SK-N-SH treated with all-trans-retinoic acid at 6 μM for 48 hours (cell line): ENCODE measurements around the gene PRRT3.

ENCODE experiments used
- ATAC-seq: fragments of 200-7000 bp; cut with Tn5 transposase; 3 replicates; pipeline ENCODE4 v1.9.1; 2020; ENCODE audit warnings: mild to moderate bottlenecking, moderate library complexity
- ARNTL ChIP-seq: fragments of 450-650 bp; formaldehyde crosslinking; IDR thresholded peaks from 2 replicates; pipeline ENCODE4 v1.5.0; 2020; ENCODE audit warnings: low read depth, mild to moderate bottlenecking, moderate library complexity, borderline replicate concordance
- BACH2 ChIP-seq: fragments of 250-450 bp; sonication (Bioruptor Pico); IDR thresholded peaks from 2 replicates; pipeline ENCODE4 v1.9.0; 2021; ENCODE audit warnings: mild to moderate bottlenecking, borderline replicate concordance
- CSDC2 ChIP-seq: fragments of 250-450 bp; sonication (Bioruptor Pico); IDR thresholded peaks from 2 replicates; pipeline ENCODE4 v1.5.0; 2020; ENCODE audit warnings: mild to moderate bottlenecking, moderate library complexity
- ISL1 ChIP-seq: fragments of 250-450 bp; sonication (Bioruptor Pico); IDR thresholded peaks from 2 replicates; pipeline ENCODE4 v2.1.2; 2022; ENCODE audit warnings: mild to moderate bottlenecking, moderate library complexity
- OSR1 ChIP-seq: fragments of 250-450 bp; sonication (Bioruptor Pico); IDR thresholded peaks from 2 replicates; pipeline ENCODE4 v1.8.0; 2022; ENCODE audit warnings: moderate library complexity, mild to moderate bottlenecking, inconsistent platforms
- PPARA ChIP-seq: fragments of 250-450 bp; sonication (Bioruptor Pico); IDR thresholded peaks from 2 replicates; pipeline ENCODE4 v1.5.0; 2020; ENCODE audit warnings: mild to moderate bottlenecking, borderline replicate concordance
- RARB ChIP-seq: fragments of 250-450 bp; sonication (Bioruptor Pico); IDR thresholded peaks from 2 replicates; pipeline ENCODE4 v1.8.0; 2021; ENCODE audit warnings: mild to moderate bottlenecking, moderate library complexity
- TCF4 ChIP-seq: fragments of 250-450 bp; sonication (Bioruptor Pico); IDR thresholded peaks from 2 replicates; pipeline ENCODE4 v1.8.0; 2021; ENCODE audit warnings: mild to moderate bottlenecking, moderate library complexity, borderline replicate concordance
- TOX ChIP-seq: fragments of 250-450 bp; sonication (Bioruptor Pico); IDR thresholded peaks from 2 replicates; pipeline ENCODE4 v1.8.0; 2021; ENCODE audit warnings: mild to moderate bottlenecking, moderate library complexity, borderline replicate concordance
- ZC3H10 ChIP-seq: fragments of 250-450 bp; sonication (Bioruptor Pico); IDR thresholded peaks from 2 replicates; pipeline ENCODE4 v1.5.1; 2021; ENCODE audit warnings: mild to moderate bottlenecking, moderate library complexity
- ZFP3 ChIP-seq: fragments of 250-450 bp; sonication (Bioruptor Pico); IDR thresholded peaks from 2 replicates; pipeline ENCODE4 v1.5.0; 2020; ENCODE audit warnings: mild to moderate bottlenecking, moderate library complexity
- ZNF565 ChIP-seq: fragments of 450-650 bp; formaldehyde crosslinking; conservative IDR thresholded peaks from 2 replicates; pipeline ENCODE4 v1.5.0; 2020; ENCODE audit warnings: low read depth, mild to moderate bottlenecking, moderate library complexity
- ZNF70 ChIP-seq: fragments of 450-650 bp; formaldehyde crosslinking; IDR thresholded peaks from 2 replicates; pipeline ENCODE4 v1.5.0; 2020; ENCODE audit warnings: mild to moderate bottlenecking, moderate library complexity
- ZNF8 ChIP-seq: fragments of 450-650 bp; formaldehyde crosslinking; IDR thresholded peaks from 2 replicates; pipeline ENCODE4 v1.5.0; 2020; ENCODE audit warnings: mild to moderate bottlenecking, moderate library complexity
- TF ChIP-seq, protein P1 (sequence below): fragments of 250-450 bp; sonication (Bioruptor Pico); IDR thresholded peaks from 2 replicates; pipeline ENCODE4 v1.8.0; 2020; ENCODE audit warnings: mild to moderate bottlenecking, moderate library complexity, borderline replicate concordance
- TF ChIP-seq, protein P2 (sequence below): fragments of 250-450 bp; sonication (Bioruptor Pico); IDR thresholded peaks from 2 replicates; pipeline ENCODE4 v1.5.1; 2020; ENCODE audit warnings: low read depth, mild to moderate bottlenecking, moderate library complexity
- TF ChIP-seq, protein P3 (sequence below): fragments of 250-450 bp; sonication (Bioruptor Pico); IDR thresholded peaks from 2 replicates; pipeline ENCODE4 v1.5.0; 2020; ENCODE audit warnings: mild to moderate bottlenecking, moderate library complexity
- TF ChIP-seq, protein P4 (sequence below): fragments of 250-450 bp; sonication (Bioruptor Pico); IDR thresholded peaks from 2 replicates; pipeline ENCODE4 v1.8.0; 2021; ENCODE audit warnings: low read depth, mild to moderate bottlenecking, moderate library complexity, borderline replicate concordance

The PRRT3 gene

DNA sequence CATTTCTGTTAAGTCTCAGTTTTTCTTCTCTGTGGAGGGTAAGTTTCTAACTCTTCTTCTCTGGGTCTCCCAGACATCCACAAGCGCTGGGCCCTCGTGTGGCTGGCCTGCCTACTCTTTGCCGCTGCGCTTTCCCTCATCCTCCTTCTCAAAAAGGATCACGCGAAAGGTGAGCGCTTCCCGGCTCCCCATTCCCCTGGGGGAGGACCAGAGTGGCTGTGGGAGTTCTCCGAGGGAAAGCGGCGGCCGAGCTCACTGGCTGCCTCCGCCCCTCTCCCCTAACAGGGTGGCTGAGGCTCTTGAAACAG is 19.7 kb downstream of the PRRT3 start (continued):
- TF ChIP-seq BACH2 (CRISPR knock-in tag) (no peak), ZNF70 (CRISPR knock-in tag) (no peak), CSDC2 (CRISPR knock-in tag) (no peak), ZNF8 (CRISPR knock-in tag) (no peak), ARNTL (CRISPR knock-in tag) (no peak), TCF4 (no peak), ISL1 (CRISPR knock-in tag) (no peak), PPARA (CRISPR knock-in tag) (no peak), RARB (CRISPR knock-in tag) (no peak)
- TF ChIP-seq, protein P1, sequence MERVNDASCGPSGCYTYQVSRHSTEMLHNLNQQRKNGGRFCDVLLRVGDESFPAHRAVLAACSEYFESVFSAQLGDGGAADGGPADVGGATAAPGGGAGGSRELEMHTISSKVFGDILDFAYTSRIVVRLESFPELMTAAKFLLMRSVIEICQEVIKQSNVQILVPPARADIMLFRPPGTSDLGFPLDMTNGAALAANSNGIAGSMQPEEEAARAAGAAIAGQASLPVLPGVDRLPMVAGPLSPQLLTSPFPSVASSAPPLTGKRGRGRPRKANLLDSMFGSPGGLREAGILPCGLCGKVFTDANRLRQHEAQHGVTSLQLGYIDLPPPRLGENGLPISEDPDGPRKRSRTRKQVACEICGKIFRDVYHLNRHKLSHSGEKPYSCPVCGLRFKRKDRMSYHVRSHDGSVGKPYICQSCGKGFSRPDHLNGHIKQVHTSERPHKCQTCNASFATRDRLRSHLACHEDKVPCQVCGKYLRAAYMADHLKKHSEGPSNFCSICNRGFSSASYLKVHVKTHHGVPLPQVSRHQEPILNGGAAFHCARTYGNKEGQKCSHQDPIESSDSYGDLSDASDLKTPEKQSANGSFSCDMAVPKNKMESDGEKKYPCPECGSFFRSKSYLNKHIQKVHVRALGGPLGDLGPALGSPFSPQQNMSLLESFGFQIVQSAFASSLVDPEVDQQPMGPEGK: no peak
- TF ChIP-seq, protein P2, sequence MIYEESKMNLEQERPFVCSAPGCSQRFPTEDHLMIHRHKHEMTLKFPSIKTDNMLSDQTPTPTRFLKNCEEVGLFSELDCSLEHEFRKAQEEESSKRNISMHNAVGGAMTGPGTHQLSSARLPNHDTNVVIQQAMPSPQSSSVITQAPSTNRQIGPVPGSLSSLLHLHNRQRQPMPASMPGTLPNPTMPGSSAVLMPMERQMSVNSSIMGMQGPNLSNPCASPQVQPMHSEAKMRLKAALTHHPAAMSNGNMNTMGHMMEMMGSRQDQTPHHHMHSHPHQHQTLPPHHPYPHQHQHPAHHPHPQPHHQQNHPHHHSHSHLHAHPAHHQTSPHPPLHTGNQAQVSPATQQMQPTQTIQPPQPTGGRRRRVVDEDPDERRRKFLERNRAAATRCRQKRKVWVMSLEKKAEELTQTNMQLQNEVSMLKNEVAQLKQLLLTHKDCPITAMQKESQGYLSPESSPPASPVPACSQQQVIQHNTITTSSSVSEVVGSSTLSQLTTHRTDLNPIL (CRISPR knock-in tag): no peak

DNA sequence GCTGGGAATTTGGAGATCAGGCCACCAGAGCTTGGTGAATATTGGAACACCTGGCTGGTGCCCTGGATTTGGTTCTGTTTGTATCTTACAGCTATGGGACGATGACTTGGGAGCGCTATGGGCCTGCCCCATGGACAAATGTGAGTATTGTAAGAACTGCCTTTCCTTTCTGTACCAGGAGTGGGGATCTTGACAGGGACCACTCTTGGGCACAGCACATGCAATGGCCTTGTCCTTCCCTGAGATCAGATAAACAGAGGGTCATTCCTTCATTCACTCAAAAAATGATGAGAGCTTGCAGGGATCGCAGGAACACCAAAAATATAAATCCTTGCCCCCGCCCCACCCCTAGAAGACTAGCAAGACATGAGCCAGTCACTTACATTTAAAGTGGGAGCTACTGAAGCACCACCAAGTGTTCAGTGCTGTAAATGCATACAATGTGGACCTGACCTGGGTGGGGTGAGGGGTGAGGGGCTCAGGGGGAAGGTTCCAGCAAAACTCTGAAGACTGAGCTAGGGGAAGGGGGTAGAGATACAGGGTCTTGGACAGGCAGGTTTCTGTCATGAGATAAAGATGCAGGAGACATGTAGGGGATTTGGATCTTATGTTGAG is 21.3 kb downstream of the PRRT3 start:
- no peak for TF ChIP-seq TCF4
- no peak for TF ChIP-seq TOX (CRISPR knock-in tag)
- TF ChIP-seq ZC3H10 (CRISPR knock-in tag): no peak
- no peak for TF ChIP-seq ARNTL (CRISPR knock-in tag)
- TF ChIP-seq ISL1 (CRISPR knock-in tag): no peak
- TF ChIP-seq ZNF565 (CRISPR knock-in tag): no peak
- TF ChIP-seq, protein P3, sequence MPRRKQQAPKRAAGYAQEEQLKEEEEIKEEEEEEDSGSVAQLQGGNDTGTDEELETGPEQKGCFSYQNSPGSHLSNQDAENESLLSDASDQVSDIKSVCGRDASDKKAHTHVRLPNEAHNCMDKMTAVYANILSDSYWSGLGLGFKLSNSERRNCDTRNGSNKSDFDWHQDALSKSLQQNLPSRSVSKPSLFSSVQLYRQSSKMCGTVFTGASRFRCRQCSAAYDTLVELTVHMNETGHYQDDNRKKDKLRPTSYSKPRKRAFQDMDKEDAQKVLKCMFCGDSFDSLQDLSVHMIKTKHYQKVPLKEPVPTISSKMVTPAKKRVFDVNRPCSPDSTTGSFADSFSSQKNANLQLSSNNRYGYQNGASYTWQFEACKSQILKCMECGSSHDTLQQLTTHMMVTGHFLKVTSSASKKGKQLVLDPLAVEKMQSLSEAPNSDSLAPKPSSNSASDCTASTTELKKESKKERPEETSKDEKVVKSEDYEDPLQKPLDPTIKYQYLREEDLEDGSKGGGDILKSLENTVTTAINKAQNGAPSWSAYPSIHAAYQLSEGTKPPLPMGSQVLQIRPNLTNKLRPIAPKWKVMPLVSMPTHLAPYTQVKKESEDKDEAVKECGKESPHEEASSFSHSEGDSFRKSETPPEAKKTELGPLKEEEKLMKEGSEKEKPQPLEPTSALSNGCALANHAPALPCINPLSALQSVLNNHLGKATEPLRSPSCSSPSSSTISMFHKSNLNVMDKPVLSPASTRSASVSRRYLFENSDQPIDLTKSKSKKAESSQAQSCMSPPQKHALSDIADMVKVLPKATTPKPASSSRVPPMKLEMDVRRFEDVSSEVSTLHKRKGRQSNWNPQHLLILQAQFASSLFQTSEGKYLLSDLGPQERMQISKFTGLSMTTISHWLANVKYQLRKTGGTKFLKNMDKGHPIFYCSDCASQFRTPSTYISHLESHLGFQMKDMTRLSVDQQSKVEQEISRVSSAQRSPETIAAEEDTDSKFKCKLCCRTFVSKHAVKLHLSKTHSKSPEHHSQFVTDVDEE (CRISPR knock-in tag): no peak
- TF ChIP-seq BACH2 (CRISPR knock-in tag): no peak
- ATAC-seq: no peak

DNA sequence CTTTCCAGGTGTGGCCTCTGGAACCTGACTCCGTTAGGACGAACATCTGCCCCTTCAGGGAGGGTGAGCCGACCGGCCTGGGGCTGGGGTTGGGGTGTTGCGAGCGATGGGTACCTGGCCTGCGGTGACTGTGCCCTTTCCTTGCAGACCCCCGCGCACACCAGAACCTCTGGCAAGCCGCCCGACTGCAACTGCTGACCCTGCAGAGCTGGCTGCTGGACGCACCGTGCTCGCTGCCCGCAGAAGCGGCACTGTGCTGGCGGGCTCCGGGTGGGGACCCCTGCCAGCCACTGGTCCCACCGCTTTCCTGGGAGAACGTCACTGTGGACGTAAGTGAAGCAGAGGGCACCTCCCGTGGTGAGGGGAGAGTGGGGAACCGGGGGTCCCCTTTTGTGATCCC is 24.1 kb downstream of the PRRT3 start:
- TF ChIP-seq TCF4 (no peak), ZFP3 (CRISPR knock-in tag) (no peak)
- TF ChIP-seq, all 23 proteins: peak for 0
- no peak for ATAC-seq

DNA sequence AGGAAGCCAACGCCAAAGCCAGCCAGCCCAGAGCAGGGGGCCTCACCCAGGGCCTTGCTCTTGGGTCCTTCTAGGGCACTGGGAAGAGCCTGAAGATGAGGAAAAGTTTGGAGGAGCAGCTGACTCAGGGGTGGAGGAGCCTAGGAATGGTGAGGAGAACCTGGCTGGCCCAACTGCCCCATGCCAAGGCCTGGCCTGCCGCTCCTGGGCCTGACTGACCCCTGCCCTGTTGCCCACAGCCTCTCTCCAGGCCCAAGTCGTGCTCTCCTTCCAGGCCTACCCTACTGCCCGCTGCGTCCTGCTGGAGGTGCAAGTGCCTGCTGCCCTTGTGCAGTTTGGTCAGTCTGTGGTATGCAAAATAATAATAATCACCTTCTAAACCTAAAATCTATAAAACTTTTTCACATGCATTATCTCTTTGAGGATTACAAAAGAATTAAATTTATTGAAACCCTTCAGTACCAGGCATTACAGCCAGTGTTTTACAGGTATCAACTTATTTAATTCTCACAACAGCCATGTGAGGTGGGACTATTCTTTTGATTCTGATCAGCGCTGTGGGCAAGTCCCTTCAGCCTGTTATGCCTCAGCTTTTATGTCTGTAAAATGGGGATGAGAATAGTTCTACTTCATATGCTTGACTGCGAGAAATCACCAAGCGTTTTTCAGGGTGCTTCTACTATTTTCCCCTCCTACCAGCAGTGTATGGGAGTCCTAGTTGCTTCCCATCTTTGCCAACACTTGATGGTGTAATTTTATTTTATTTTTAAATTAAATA is 33.8 kb downstream of the PRRT3 start:
- TF ChIP-seq BACH2 (CRISPR knock-in tag) (no peak), RARB (CRISPR knock-in tag) (no peak), OSR1 (CRISPR knock-in tag) (no peak), CSDC2 (CRISPR knock-in tag) (no peak), ZFP3 (CRISPR knock-in tag) (no peak), TCF4 (no peak), TOX (CRISPR knock-in tag) (no peak), ZC3H10 (CRISPR knock-in tag) (no peak), ARNTL (CRISPR knock-in tag) (no peak)
- TF ChIP-seq, protein P3 (CRISPR knock-in tag): no peak
- TF ChIP-seq, protein P1: no peak
- TF ChIP-seq, protein P4, sequence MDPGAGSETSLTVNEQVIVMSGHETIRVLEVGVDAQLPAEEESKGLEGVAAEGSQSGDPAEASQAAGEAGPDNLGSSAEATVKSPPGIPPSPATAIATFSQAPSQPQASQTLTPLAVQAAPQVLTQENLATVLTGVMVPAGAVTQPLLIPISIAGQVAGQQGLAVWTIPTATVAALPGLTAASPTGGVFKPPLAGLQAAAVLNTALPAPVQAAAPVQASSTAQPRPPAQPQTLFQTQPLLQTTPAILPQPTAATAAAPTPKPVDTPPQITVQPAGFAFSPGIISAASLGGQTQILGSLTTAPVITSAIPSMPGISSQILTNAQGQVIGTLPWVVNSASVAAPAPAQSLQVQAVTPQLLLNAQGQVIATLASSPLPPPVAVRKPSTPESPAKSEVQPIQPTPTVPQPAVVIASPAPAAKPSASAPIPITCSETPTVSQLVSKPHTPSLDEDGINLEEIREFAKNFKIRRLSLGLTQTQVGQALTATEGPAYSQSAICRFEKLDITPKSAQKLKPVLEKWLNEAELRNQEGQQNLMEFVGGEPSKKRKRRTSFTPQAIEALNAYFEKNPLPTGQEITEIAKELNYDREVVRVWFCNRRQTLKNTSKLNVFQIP (CRISPR knock-in tag): no peak
- ATAC-seq: no peak
